ENCODE results near the gene MEGF6.

Gene MEGF6

DNA sequence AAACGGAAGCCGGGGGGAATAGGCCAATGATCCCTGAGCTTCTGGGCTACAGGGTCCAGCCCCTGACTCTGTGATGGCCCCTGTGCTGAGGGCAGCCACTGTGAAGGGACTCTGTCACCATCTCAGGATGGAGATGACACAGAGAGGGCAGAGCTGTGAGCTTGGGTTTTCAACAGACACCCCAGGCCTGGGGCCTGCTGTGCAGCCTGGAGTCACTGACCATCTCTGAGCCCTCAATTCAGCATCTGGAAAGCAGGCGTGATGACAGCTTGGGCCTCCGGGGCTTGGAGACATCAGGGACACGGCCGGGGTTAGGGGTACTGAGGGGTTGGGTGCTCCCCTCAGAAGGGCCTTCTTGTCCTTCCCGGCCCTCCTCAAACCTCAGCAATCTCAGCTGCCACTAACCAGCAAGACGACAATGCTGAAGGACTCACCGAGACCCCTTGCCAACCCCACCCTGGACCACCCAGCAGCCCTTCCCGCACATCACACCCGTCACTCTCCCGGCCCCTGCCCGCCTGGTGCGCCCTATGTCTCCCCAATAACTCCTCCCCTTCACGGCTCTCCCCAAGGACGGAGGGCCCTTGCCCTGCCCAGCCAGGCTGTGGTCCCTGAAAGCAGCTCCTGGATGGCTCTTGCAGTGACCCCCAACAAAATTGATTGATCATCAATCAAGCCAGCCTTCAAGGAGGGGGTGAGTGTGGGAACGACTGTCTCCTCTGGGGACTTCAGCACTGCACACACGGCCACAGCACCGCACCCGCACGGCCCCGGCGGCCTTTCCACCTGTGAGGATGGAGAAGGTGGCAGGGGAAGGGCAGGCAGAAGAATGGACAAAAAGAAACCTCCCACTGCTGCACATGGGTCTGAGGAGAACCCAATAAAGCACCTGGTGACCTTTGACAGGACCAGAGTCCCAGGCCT is 4.3 kb downstream of the MEGF6 start:
- DNase-seq: no peak

DNA sequence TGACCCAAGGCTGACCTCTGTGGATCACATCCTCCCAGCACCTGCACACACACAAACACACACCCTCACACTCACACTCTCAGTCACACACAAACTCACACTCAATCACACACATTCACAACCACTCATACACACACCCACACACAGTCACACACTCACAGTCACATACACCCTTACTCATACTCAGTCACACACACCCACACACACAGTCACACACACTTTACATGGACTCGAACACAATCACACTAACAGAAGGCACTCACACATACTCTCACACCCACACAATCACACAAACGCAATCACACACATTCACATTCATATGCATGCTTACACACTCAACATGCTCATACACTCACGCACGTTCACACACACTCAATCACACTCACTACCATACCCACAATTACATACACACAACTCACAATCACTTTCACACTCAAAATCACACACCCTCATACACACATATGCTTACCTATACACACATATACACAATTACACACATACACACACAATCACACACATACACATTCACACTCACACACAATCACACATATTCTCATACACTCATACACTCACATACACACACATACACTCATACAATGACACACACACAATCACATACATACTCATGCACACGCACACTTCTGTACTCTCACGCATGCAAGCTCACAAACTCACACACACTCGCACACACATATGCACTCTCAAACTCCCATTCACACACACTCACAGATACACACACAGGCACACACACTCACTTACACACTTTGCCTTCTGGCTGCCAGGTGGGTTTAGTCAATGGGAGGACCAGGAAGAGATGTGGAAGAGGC is 6.1 kb downstream of the MEGF6 start:
- DNase-seq: no peak

- no peak for DNase-seq
Observed at GRCh38 chr1:3604468-3604974, 6.8 kb downstream of the MEGF6 start.

DNA sequence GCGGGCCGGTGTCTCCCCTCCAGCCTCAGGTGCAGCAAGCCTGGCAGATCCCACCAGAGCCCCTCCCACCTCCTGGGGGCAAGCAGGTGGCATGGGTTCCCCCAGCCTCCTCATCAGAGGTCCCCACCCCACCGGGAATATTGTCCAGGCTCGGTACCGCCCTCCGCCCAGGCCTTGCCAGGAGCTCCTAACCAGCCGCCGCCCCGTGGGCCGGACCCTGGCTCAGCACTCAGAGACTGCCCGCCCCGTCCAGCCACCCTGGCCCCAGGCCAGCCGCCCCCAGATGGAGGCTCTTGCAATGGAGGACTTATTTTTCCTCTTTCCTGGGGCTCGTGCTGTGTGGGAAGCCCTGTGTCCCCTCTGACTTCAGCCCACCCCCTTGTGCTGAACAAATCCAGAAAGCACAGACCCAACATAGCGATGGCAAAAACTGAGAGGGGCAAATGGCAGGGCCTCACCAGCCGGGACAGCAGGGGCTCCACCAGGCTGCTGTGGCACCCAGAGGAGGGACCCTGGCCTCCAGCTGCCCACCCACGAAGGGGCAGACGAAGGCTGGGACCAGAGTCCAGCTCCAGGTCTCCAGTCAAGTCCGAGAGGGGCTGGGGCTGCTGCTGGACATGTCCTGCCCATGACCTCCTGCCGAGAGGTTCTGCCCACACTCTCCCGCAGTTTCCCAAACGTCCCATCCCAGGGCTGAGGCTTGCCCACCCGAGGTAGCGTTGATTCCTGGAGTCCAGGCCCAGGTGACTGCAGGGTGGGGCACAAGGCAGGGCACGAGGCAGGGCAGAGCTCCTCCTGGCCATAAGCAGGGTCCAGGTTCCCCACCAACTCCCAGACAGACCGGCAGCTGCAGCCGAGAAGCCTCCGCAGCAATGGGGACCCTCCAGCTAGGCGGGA is 7.5 kb downstream of the MEGF6 start:
- DNase-seq: no peak

DNA sequence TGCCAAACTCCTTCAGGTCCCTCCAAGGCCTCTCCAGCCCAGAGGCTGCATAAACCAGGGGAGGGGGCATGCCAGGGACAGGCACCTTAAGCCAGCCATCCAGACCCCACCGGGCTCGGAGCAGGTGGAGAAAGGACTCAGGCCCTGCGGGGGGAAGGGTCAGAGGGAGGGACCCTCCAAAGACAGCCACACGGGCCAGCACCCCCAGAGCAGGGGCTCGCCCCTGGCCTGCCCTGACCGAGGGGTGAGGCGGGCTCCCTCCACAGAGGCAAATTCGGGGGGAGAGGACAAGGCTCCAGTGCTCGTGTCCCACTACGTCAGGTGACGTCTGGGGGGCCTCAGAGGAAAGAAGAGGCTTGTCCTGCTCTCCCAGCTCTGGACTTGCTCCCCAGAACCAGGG is 8.2 kb downstream of the MEGF6 start:
- no peak for DNase-seq

DNA sequence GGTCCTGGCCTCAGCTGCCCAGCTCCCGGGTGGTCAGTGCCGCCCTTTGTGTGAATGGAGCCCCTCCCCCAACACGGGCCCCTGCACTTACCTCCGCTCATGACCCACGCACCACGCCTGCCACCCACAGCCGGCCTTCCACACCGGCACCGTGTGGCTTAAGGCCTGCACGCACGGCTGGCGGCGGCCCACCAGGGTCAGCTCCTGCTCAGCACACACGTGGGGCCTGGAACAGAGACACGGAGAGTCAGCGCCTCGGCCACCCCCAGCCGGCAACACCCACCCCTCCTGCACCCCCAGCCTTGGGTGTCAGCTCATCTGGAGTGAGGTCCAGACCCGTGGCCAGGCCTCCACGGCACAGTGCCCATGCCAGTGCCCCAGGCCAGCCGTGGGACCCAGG is 8.9 kb downstream of the MEGF6 start:
- no peak for DNase-seq

- no peak for DNase-seq
Observed at GRCh38 chr1:3601743-3602142, 9.6 kb downstream of the MEGF6 start.

DNA sequence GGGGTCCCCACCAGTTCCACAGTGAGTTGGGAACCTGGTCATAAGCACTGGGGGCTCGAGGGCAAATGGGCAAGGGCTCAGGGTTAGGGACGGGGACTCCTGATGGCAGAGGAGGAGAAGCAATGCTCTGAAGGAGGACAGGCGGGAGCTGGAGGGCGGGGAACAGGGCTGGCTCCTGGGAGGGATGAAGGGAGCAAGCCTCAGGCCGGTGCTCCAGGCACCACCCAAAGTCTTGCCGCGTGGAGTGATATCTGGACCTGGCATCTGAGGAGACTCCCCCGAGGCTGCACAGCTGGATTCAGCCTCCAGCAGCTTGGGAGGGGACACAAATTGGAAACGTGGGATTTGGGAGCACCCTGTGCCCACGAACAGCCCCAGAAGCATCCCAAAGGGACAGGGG is 11.0 kb downstream of the MEGF6 start:
- DNase-seq: no peak

- DNase-seq: no peak
Observed at GRCh38 chr1:3599816-3600215, 11.5 kb downstream of the MEGF6 start.

DNA sequence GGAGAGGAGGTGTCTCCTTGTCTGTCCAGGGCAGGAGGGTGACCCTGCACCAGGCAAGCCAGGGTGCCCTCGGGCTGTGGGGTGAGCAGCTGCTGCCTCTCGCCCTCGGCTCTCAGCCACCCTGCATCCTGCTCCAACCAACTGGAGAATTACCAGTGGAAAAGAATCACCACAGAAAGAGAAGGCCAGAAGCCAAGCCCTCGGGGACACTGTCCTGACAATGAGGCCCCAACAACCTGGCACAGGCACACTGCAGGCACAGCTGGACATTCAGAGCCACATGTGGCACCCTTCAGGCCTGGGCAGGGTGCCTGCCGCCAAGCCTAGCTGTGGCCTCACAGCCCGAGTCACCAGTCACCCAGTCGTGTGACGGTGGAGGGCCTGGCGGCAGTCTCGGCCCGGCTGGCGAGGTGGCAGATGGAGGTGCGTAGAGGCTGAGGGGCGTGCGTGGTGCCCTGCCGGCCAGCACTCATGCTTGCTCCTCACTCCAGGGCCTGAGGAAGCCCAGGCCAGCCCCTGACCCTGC is 12.0 kb downstream of the MEGF6 start:
- peak in 1 of 2 experiments; percentile 12 for DNase-seq

GRCh38 chr1:3598522-3599285 is 12.6 kb downstream of the MEGF6 start:
- DNase-seq: no peak

DNA sequence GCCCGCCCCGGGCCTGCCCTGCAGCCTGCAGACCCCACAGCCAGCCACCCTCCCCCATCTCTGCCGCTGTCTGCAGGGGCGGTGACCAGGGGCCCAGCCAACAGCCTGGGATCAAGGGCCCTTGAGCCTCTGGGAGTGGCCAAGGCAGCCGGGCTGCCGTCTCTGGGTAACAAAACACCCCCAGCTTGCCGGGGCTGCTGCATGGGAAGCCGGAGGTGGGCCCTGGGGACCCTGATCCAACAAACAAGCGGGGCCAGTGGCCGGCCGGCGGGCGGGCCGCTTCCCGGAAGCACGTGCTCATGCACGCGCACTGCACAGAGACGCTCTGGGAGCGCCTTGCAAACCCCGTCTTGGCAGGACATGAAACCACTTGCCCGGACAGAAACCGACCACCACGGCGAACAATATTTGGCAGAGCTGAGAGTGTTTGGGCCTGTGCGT is 13.2 kb downstream of the MEGF6 start:
- no peak for DNase-seq

DNA sequence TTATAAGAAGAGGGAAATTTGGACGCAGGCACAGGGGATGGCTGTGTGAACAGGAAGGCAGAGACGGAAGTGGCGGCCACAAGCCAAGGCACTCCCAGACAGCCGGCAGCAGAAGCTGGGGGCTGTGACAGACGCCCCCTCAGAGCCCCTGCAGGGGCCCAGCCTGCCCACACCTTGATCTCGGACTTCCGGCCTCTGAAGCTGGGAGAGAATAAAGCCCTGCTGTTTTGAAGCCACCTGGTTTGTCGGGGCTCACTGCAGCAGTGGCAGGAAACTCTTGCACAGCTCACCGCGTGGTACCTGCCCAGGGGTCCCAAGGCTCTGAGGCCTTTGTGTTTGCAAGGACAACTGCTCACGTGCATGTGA is 13.7 kb downstream of the MEGF6 start:
- no peak for DNase-seq

- no peak for DNase-seq
Observed at GRCh38 chr1:3596663-3597598, 14.4 kb downstream of the MEGF6 start.

GRCh38 chr1:3595949-3596348 is 15.4 kb downstream of the MEGF6 start:
- DNase-seq: no peak

DNA sequence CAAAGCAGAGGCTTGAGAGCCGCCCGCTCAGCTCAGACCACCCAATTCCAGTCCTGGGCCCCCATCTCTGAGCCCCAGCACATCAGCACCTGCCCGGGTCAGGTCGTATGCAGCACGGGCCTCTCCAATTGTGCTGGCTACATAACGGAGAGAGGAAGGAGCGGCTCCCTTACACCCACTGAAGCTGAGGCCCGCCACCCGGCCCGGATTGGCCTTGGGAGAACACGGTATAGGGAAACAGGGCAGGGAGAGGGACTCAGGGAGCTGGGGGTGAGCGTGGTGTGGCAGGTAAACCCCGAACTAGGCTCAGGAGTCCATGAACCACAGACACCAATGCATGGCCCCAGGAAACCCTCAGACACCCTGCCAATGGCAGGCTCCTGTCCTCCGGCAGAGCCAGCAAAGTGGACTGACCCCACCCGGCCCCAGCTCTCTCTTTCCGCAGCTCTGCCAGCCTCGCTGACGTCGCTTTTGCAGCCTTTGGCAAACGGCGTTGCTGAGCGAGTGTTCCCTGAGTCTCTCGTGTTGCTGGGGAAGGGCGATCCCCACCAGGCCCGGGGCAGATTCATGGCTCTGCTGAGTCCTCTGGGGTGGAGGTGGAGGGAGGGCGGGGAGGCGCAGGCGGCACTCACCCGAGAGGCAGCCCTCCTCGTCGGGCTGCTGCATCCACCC is 16.5 kb downstream of the MEGF6 start:
- DNase-seq: no peak

DNA sequence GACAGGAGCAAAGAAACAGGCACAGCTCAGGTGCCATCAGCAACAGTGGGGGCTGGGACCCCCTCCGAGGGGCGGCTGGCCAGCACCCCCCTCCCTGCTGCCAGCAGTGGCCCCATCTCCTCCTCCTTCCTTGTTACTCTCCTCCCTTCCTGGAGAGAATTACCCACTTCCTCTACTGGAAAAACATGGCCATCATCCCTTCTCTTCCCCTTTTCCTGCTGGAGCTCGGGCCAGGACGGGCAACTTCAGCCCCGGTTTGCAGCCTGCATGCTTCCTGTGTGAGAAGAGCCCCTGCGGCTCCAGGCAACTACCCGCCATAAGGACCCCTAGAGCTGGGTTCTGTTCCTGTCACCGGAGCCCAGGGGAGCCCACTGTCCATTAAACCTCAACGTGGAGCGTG is 17.6 kb downstream of the MEGF6 start:
- no peak for DNase-seq

DNA sequence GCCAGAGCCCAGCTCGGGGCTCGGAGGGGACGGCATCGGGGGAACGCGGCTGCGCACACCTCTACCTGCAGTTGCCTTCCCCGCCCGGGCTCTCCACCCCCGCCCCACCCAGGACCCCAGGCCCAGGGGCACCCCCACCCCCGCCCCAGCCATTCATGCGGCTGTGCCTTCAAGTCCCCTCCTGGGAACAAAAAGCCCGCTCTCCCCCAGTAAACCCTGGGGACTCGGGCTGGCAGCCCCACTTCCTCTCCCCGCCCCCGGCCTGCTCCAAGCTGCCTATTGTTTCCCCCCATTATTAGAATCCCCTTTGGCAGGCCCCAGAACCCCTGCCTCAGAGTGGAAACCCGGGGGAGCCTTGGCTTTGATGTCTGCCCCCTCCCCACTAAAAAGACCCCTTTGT is 18.0 kb downstream of the MEGF6 start:
- DNase-seq: no peak

- DNase-seq: no peak
Observed at GRCh38 chr1:3590951-3591865, 20.1 kb downstream of the MEGF6 start.
